ENCODE measurements around the gene PPP6R1. TPM values are rescaled to one million over a fixed set of nuclear protein-coding genes. Genes with fewer than 3 reads are reported as not detected.

PPP6R1 gene
- total RNA-seq, 1 donor from 2014 or later, result 11.0 TPM

- H3K27ac ChIP-seq (ENCODE audit: low read depth, low read length), result no peak overlapping the region
- H3K9ac ChIP-seq (ENCODE audit: low read depth in 1 of 3, low read length in 3 of 3), result no peak overlapping the region
- H3K9me3 ChIP-seq (ENCODE audit: control insufficient read depth in 3 of 3, low read length in 3 of 3), result no peaks in the 10 kb centered on the region
- no peaks in the 10 kb centered on the region for H3K27me3 ChIP-seq (ENCODE audit: control insufficient read depth in 3 of 3, insufficient read depth in 3 of 3, low read length in 3 of 3)
- H3K36me3 ChIP-seq (ENCODE audit: control insufficient read depth in 3 of 3, insufficient read depth in 3 of 3, low read length in 3 of 3), result peaks cover 46 to 55% (median 54%) of the 10 kb centered on the region in 3 donors
- no peak overlapping the region for H3K4me3 ChIP-seq (ENCODE audit: low read length in 3 of 3)
- peaks cover 4 to 16% (median 7%) of the 10 kb centered on the region in 3 donors for H3K4me1 ChIP-seq (ENCODE audit: control insufficient read depth in 3 of 3, insufficient read depth in 3 of 3, low read length in 3 of 3)
Observed at GRCh38 chr19:55245236-55245904, 13.4 kb downstream of the PPP6R1 start.

- Histone ChIP-seq H3K27me3 (ENCODE audit: control insufficient read depth in 3 of 3, insufficient read depth in 3 of 3, low read length in 3 of 3) (no peaks in the 10 kb centered on the region), H3K4me1 (ENCODE audit: control insufficient read depth in 3 of 3, insufficient read depth in 3 of 3, low read length in 3 of 3) (peaks cover 4 to 13% (median 5%) of the 10 kb centered on the region in 3 donors)
Observed at GRCh38 chr19:55244004-55244680, 14.7 kb downstream of the PPP6R1 start.

GRCh38 chr19:55242517-55242916 is 16.3 kb downstream of the PPP6R1 start:
- H3K36me3 ChIP-seq (ENCODE audit: control insufficient read depth in 3 of 3, insufficient read depth in 3 of 3, low read length in 3 of 3), result peaks cover 75 to 80% (median 80%) of the 10 kb centered on the region in 3 donors
- no peaks in the 10 kb centered on the region for H3K27me3 ChIP-seq (ENCODE audit: control insufficient read depth in 3 of 3, insufficient read depth in 3 of 3, low read length in 3 of 3)
- H3K27ac ChIP-seq (ENCODE audit: low read depth, low read length), result no peak overlapping the region
- H3K4me1 ChIP-seq (ENCODE audit: control insufficient read depth in 3 of 3, insufficient read depth in 3 of 3, low read length in 3 of 3), result no peaks in the 10 kb centered on the region
- no peaks in the 10 kb centered on the region for H3K9me3 ChIP-seq (ENCODE audit: control insufficient read depth in 3 of 3, low read length in 3 of 3)
- H3K4me3 ChIP-seq (ENCODE audit: low read length in 3 of 3), result no peak overlapping the region
- H3K9ac ChIP-seq (ENCODE audit: low read depth in 1 of 3, low read length in 3 of 3), result no peak overlapping the region

More at GRCh38 chr19:55244004-55244680, 14.7 kb downstream of the PPP6R1 start:
- no peak overlapping the region for H3K4me3 ChIP-seq (ENCODE audit: low read length in 3 of 3)
- no peak overlapping the region for H3K27ac ChIP-seq (ENCODE audit: low read depth, low read length)
- H3K36me3 ChIP-seq (ENCODE audit: control insufficient read depth in 3 of 3, insufficient read depth in 3 of 3, low read length in 3 of 3), result peaks cover 58 to 67% (median 66%) of the 10 kb centered on the region in 3 donors
- H3K9me3 ChIP-seq (ENCODE audit: control insufficient read depth in 3 of 3, low read length in 3 of 3), result no peaks in the 10 kb centered on the region
- H3K9ac ChIP-seq (ENCODE audit: low read depth in 1 of 3, low read length in 3 of 3), result no peak overlapping the region

- no peaks in the 10 kb centered on the region for H3K9me3 ChIP-seq (ENCODE audit: control insufficient read depth in 3 of 3, low read length in 3 of 3)
- no peaks in the 10 kb centered on the region for H3K27me3 ChIP-seq (ENCODE audit: control insufficient read depth in 3 of 3, insufficient read depth in 3 of 3, low read length in 3 of 3)
- peaks cover 80 to 86% (median 85%) of the 10 kb centered on the region in 3 donors for H3K36me3 ChIP-seq (ENCODE audit: control insufficient read depth in 3 of 3, insufficient read depth in 3 of 3, low read length in 3 of 3)
- H3K4me3 ChIP-seq (ENCODE audit: low read length in 3 of 3), result no peak overlapping the region
- H3K4me1 ChIP-seq (ENCODE audit: control insufficient read depth in 3 of 3, insufficient read depth in 3 of 3, low read length in 3 of 3), result no peaks in the 10 kb centered on the region
- no peak overlapping the region for H3K27ac ChIP-seq (ENCODE audit: low read depth, low read length)
- no peak overlapping the region for H3K9ac ChIP-seq (ENCODE audit: low read depth in 1 of 3, low read length in 3 of 3)
Observed at GRCh38 chr19:55241935-55242464, 16.8 kb downstream of the PPP6R1 start.

GRCh38 chr19:55241143-55241934 is 17.5 kb downstream of the PPP6R1 start:
- Histone ChIP-seq H3K4me1 (ENCODE audit: control insufficient read depth in 3 of 3, insufficient read depth in 3 of 3, low read length in 3 of 3) (no peaks in the 10 kb centered on the region), H3K27me3 (ENCODE audit: control insufficient read depth in 3 of 3, insufficient read depth in 3 of 3, low read length in 3 of 3) (no peaks in the 10 kb centered on the region), H3K4me3 (ENCODE audit: low read length in 3 of 3) (no peak overlapping the region), H3K9me3 (ENCODE audit: control insufficient read depth in 3 of 3, low read length in 3 of 3) (no peaks in the 10 kb centered on the region), H3K9ac (ENCODE audit: low read depth in 1 of 3, low read length in 3 of 3) (no peak overlapping the region), H3K36me3 (ENCODE audit: control insufficient read depth in 3 of 3, insufficient read depth in 3 of 3, low read length in 3 of 3) (peaks cover 86 to 87% (median 86%) of the 10 kb centered on the region in 3 donors), H3K27ac (ENCODE audit: low read depth, low read length) (no peak overlapping the region)

- Histone ChIP-seq H3K36me3 (ENCODE audit: control insufficient read depth in 3 of 3, insufficient read depth in 3 of 3, low read length in 3 of 3) (peaks cover 87 to 93% (median 88%) of the 10 kb centered on the region in 3 donors), H3K27ac (ENCODE audit: low read depth, low read length) (no peak overlapping the region)
Observed at GRCh38 chr19:55240713-55241020, 18.1 kb downstream of the PPP6R1 start.

GRCh38 chr19:55239004-55239403 is 19.8 kb downstream of the PPP6R1 start:
- no peak overlapping the region for H3K4me3 ChIP-seq (ENCODE audit: low read length in 3 of 3)
- peaks cover 81 to 90% (median 82%) of the 10 kb centered on the region in 3 donors for H3K36me3 ChIP-seq (ENCODE audit: control insufficient read depth in 3 of 3, insufficient read depth in 3 of 3, low read length in 3 of 3)
- no peaks in the 10 kb centered on the region for H3K4me1 ChIP-seq (ENCODE audit: control insufficient read depth in 3 of 3, insufficient read depth in 3 of 3, low read length in 3 of 3)
- no peaks in the 10 kb centered on the region for H3K9me3 ChIP-seq (ENCODE audit: control insufficient read depth in 3 of 3, low read length in 3 of 3)
- no peaks in the 10 kb centered on the region for H3K27me3 ChIP-seq (ENCODE audit: control insufficient read depth in 3 of 3, insufficient read depth in 3 of 3, low read length in 3 of 3)
- no peak overlapping the region for H3K27ac ChIP-seq (ENCODE audit: low read depth, low read length)
- H3K9ac ChIP-seq (ENCODE audit: low read depth in 1 of 3, low read length in 3 of 3), result no peak overlapping the region

More at GRCh38 chr19:55240713-55241020, 18.1 kb downstream of the PPP6R1 start:
- Histone ChIP-seq H3K27me3 (ENCODE audit: control insufficient read depth in 3 of 3, insufficient read depth in 3 of 3, low read length in 3 of 3) (no peaks in the 10 kb centered on the region), H3K4me3 (ENCODE audit: low read length in 3 of 3) (no peak overlapping the region), H3K4me1 (ENCODE audit: control insufficient read depth in 3 of 3, insufficient read depth in 3 of 3, low read length in 3 of 3) (no peaks in the 10 kb centered on the region), H3K9me3 (ENCODE audit: control insufficient read depth in 3 of 3, low read length in 3 of 3) (no peaks in the 10 kb centered on the region), H3K9ac (ENCODE audit: low read depth in 1 of 3, low read length in 3 of 3) (no peak overlapping the region)

- no peaks in the 10 kb centered on the region for H3K27me3 ChIP-seq (ENCODE audit: control insufficient read depth in 3 of 3, insufficient read depth in 3 of 3, low read length in 3 of 3)
Observed at GRCh38 chr19:55238030-55238429, 20.8 kb downstream of the PPP6R1 start.

GRCh38 chr19:55232986-55233385 is 25.8 kb downstream of the PPP6R1 start:
- Histone ChIP-seq H3K4me3 (ENCODE audit: low read length in 3 of 3) (no peak overlapping the region), H3K4me1 (ENCODE audit: control insufficient read depth in 3 of 3, insufficient read depth in 3 of 3, low read length in 3 of 3) (no peaks in the 10 kb centered on the region), H3K9me3 (ENCODE audit: control insufficient read depth in 3 of 3, low read length in 3 of 3) (no peaks in the 10 kb centered on the region), H3K36me3 (ENCODE audit: control insufficient read depth in 3 of 3, insufficient read depth in 3 of 3, low read length in 3 of 3) (peaks cover 62 to 74% (median 62%) of the 10 kb centered on the region in 3 donors), H3K27ac (ENCODE audit: low read depth, low read length) (no peak overlapping the region), H3K27me3 (ENCODE audit: control insufficient read depth in 3 of 3, insufficient read depth in 3 of 3, low read length in 3 of 3) (no peaks in the 10 kb centered on the region), H3K9ac (ENCODE audit: low read depth in 1 of 3, low read length in 3 of 3) (no peak overlapping the region)

More at GRCh38 chr19:55238030-55238429, 20.8 kb downstream of the PPP6R1 start:
- no peak overlapping the region for H3K4me3 ChIP-seq (ENCODE audit: low read length in 3 of 3)
- H3K27ac ChIP-seq (ENCODE audit: low read depth, low read length), result no peak overlapping the region
- H3K4me1 ChIP-seq (ENCODE audit: control insufficient read depth in 3 of 3, insufficient read depth in 3 of 3, low read length in 3 of 3), result no peaks in the 10 kb centered on the region
- peaks cover 75 to 87% (median 75%) of the 10 kb centered on the region in 3 donors for H3K36me3 ChIP-seq (ENCODE audit: control insufficient read depth in 3 of 3, insufficient read depth in 3 of 3, low read length in 3 of 3)
- H3K9me3 ChIP-seq (ENCODE audit: control insufficient read depth in 3 of 3, low read length in 3 of 3), result no peaks in the 10 kb centered on the region
- no peak overlapping the region for H3K9ac ChIP-seq (ENCODE audit: low read depth in 1 of 3, low read length in 3 of 3)
